CD14-positive monocyte (primary cell): ENCODE results near the gene CCDC170. TPM values are rescaled to one million over a fixed set of nuclear protein-coding genes. Genes with fewer than 3 reads are reported as not detected.

Experiments
- DNase-seq, 3 donors: peaks; one replicate each; pipeline ENCODE4 v3.0.0-alpha.2; 2011 to 2022
- H2AFZ ChIP-seq: 2 replicates; pipeline ENCODE4 v1.6.0; 2012; ENCODE audit warnings: mild to moderate bottlenecking, low read depth, low read length, inconsistent platforms; ENCODE audit not compliant: insufficient read depth, poor library complexity, severe bottlenecking
- H3K27ac ChIP-seq, 2 donors: 1 replicate in 1 of 2; 2 replicates in 1 of 2; pipeline ENCODE4 v1.5.1; 2012 to 2013; ENCODE audit warnings: low read length in 2 of 2, control low read depth in 1 of 2, inconsistent platforms in 1 of 2, low read depth in 1 of 2, mild to moderate bottlenecking in 1 of 2
- H3K27me3 ChIP-seq, 2 donors: one replicate each; pipeline versions ENCODE4 v1.6.0 to v1.6.1; 2011 to 2013; ENCODE audit warnings: low read length in 2 of 2; ENCODE audit not compliant: control insufficient read depth in 2 of 2, insufficient read depth in 2 of 2
- H3K36me3 ChIP-seq, 2 donors: replicated peaks in 1 of 2; 1 replicate in 1 of 2; 2 replicates in 1 of 2; pipeline versions ENCODE4 v1.5.1 to v1.6.1; 2012 to 2013; ENCODE audit warnings: low read length in 2 of 2, control low read depth in 1 of 2, inconsistent platforms in 1 of 2, mild to moderate bottlenecking in 1 of 2; ENCODE audit not compliant: insufficient read depth in 2 of 2, control insufficient read depth in 1 of 2
- H3K4me1 ChIP-seq, 2 donors: 1 replicate in 1 of 2; 2 replicates in 1 of 2; pipeline versions ENCODE4 v1.5.1 to v1.6.1; 2012 to 2013; ENCODE audit warnings: low read length in 2 of 2, control low read depth in 1 of 2, inconsistent platforms in 1 of 2, mild to moderate bottlenecking in 1 of 2, moderate library complexity in 1 of 2; ENCODE audit not compliant: insufficient read depth in 2 of 2, control insufficient read depth in 1 of 2
- H3K4me2 ChIP-seq: replicated peaks from 2 replicates; pipeline ENCODE3; 2012; ENCODE audit warnings: low read length, moderate library complexity, mild to moderate bottlenecking; ENCODE audit not compliant: poor library complexity, severe bottlenecking; ENCODE audit errors: extremely low read depth
- H3K4me3 ChIP-seq, 3 experiments: fragments of 200-600 bp in 1 of 3; sonication (generic) in 1 of 3; replicated peaks in 1 of 3; 1 replicate in 2 of 3; 2 replicates in 1 of 3; pipeline ENCODE4 v1.5.1; 2011 to 2013; ENCODE audit warnings: low read length in 3 of 3, mild to moderate bottlenecking in 3 of 3, control low read depth in 2 of 3, low read depth in 2 of 3, inconsistent platforms in 1 of 3, moderate library complexity in 1 of 3
- H3K79me2 ChIP-seq: 2 replicates; pipeline ENCODE4 v1.6.0; 2012; ENCODE audit warnings: mild to moderate bottlenecking, control low read depth, inconsistent platforms, low read length, moderate library complexity; ENCODE audit not compliant: insufficient read depth
- H3K9ac ChIP-seq: 2 replicates; pipeline ENCODE4 v1.6.0; 2017; ENCODE audit warnings: low read length, mild to moderate bottlenecking; ENCODE audit not compliant: insufficient read depth, poor library complexity, severe bottlenecking
- H3K9me3 ChIP-seq, 2 donors: replicated peaks in 1 of 2; 1 replicate in 1 of 2; 2 replicates in 1 of 2; pipeline versions ENCODE4 v1.5.1 to v1.6.1; 2012 to 2013; ENCODE audit warnings: low read length in 2 of 2, control low read depth in 1 of 2; ENCODE audit not compliant: control insufficient read depth in 1 of 2, insufficient read depth in 1 of 2
- H4K20me1 ChIP-seq: 2 replicates; pipeline ENCODE4 v1.6.0; 2012; ENCODE audit warnings: mild to moderate bottlenecking, low read length, control low read depth, moderate library complexity; ENCODE audit not compliant: insufficient read depth
- H3K27ac Mint-ChIP-seq, 7 donors: one replicate each; pipeline ENCODE4 v1.8.0; 2020; ENCODE audit warnings: mild to moderate bottlenecking in 7 of 7, mixed read lengths in 7 of 7, moderate library complexity in 6 of 7, inconsistent platforms in 2 of 7
- H3K27me3 Mint-ChIP-seq, 3 donors: one replicate each; pipeline ENCODE4 v1.8.0; 2021 to 2022; ENCODE audit warnings: low read depth in 3 of 3, mild to moderate bottlenecking in 3 of 3, mixed read lengths in 3 of 3, moderate library complexity in 3 of 3, inconsistent platforms in 1 of 3
- H3K36me3 Mint-ChIP-seq, 2 donors: one replicate each; pipeline ENCODE4 v1.8.0; 2020; ENCODE audit warnings: mixed read lengths in 2 of 2, inconsistent platforms in 1 of 2, mild to moderate bottlenecking in 1 of 2
- H3K4me1 Mint-ChIP-seq: one replicate; pipeline ENCODE4 v1.8.0; 2020; ENCODE audit warnings: mild to moderate bottlenecking, mixed read lengths
- H3K4me3 Mint-ChIP-seq, 2 donors: one replicate each; pipeline ENCODE4 v1.8.0; 2020; ENCODE audit warnings: mild to moderate bottlenecking in 2 of 2, mixed read lengths in 2 of 2, moderate library complexity in 1 of 2
- H3K9me3 Mint-ChIP-seq, 7 donors: one replicate each; pipeline ENCODE4 v1.8.0; 2020 to 2022; ENCODE audit warnings: mixed read lengths in 7 of 7, mild to moderate bottlenecking in 6 of 7, moderate library complexity in 6 of 7, inconsistent platforms in 2 of 7
- WGBS: methylation state at CpG from one replicate; pipeline ENCODE4 v1.1.5; 2013; ENCODE audit warnings: missing lambda C conversion rate; ENCODE audit not compliant: insufficient coverage; 5-methylcytosine and 5-hydroxymethylcytosine counted together
- intact Hi-C, 2 donors: fragments of 100-400 bp; cut with micrococcal nuclease; formaldehyde crosslinking; loops; one replicate each; pipeline versions ENCODE4 v1.15.0 to v1.15.1; 2023
- polyA plus RNA-seq, 3 donors: library from polyadenylated mRNA; depleted of rRNA in 1 of 3; unstranded in 2 of 3; stranded (reverse) in 1 of 3; fragments of 300-500 nt in 2 of 3; fragments of >200 nt in 1 of 3; fragmentation: Illumina TruSeq in 2 of 3; gene quantifications; 1 replicate in 2 of 3; 2 replicates in 1 of 3; pipeline ENCODE4 v1.2.3, GENCODE V29; 2012 to 2021
- TF ChIP-seq, protein P1 (sequence below): fragments of 200-600 bp; IDR thresholded peaks from one replicate; pipeline ENCODE4 v1.8.0; 2022; ENCODE audit warnings: antibody characterized with exemption, mild to moderate bottlenecking

Gene CCDC170
- polyA plus RNA-seq, 3 donors: 4.2 to 7.0 (median 6.3) TPM

DNA sequence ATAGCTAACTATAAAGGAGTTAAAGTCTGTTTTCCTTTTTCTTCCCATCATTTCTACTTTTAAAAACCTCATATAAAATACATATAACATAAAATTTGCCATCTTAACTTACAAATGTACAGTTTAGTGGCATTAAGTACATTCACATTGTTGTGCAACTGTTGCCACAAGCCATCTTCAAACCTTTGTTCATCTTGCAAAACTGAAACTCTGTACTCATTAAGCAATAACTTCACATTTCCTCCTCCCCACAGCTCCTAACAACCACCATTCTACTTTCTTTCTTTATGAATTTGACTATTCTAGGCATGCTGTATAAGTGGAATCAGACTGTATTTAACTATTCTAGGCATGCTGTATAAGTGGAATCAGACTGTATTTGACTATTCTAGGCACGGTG, 4.5 kb downstream of the CCDC170 start:
- Histone ChIP-seq H3K4me2 (peak overlapping the region; percentile 65), H3K27me3 (no peaks in the 10 kb centered on the region), H3K4me3 (peak overlapping the region in 1 of 3 experiments; percentile 53), H3K27ac (peak overlapping the region; percentile 85 to 92), H3K4me1 (peaks cover 71 to 91% of the 10 kb centered on the region in 2 donors), H4K20me1 (no peaks in the 10 kb centered on the region), H3K36me3 (no peaks in the 10 kb centered on the region), H3K9me3 (no peaks in the 10 kb centered on the region), H3K9ac (peak overlapping the region; percentile 42), H3K79me2 (peaks cover 16% of the 10 kb centered on the region), H2AFZ (no peak overlapping the region)
- H3K27ac Mint-ChIP-seq: peak overlapping the region; percentile 88 to 96 (median 94)
- intact Hi-C loops: no loop called here
- peaks cover 0 to 3% (median 0%) of the 10 kb centered on the region in 7 donors for H3K9me3 Mint-ChIP-seq
- H3K36me3 Mint-ChIP-seq: no peaks in the 10 kb centered on the region
- TF ChIP-seq, protein P1, sequence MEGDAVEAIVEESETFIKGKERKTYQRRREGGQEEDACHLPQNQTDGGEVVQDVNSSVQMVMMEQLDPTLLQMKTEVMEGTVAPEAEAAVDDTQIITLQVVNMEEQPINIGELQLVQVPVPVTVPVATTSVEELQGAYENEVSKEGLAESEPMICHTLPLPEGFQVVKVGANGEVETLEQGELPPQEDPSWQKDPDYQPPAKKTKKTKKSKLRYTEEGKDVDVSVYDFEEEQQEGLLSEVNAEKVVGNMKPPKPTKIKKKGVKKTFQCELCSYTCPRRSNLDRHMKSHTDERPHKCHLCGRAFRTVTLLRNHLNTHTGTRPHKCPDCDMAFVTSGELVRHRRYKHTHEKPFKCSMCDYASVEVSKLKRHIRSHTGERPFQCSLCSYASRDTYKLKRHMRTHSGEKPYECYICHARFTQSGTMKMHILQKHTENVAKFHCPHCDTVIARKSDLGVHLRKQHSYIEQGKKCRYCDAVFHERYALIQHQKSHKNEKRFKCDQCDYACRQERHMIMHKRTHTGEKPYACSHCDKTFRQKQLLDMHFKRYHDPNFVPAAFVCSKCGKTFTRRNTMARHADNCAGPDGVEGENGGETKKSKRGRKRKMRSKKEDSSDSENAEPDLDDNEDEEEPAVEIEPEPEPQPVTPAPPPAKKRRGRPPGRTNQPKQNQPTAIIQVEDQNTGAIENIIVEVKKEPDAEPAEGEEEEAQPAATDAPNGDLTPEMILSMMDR: no peak
- peak; percentile 71 to 90 (median 83) for DNase-seq
- peaks cover 0 to 4% (median 3%) of the 10 kb centered on the region in 3 donors for H3K27me3 Mint-ChIP-seq
- WGBS: no CpG with 5 or more reads among the region's 1 CpG
- H3K4me3 Mint-ChIP-seq: peak overlapping the region; percentile 34 to 48
- peaks cover 77% of the 10 kb centered on the region for H3K4me1 Mint-ChIP-seq

DNA sequence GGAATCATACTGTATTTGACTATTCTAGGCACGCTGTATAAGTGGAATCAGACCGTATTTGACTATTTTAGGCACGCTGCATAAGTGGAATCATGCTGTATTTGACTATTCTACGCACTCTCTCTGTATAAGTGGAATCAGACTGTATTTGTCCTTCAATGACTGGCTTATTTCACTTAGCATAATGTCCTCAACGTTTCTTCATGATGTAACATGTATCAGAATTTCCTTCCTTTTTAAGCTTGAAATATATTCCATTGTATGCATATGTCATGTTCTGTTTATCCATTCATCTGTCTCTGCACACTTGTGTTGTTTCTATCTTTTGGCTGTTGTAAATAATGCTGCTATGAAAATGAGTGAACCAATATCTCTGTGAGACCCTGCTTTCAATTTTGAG, 5.7 kb downstream of the CCDC170 start:
- Histone ChIP-seq H3K27me3 (no peaks in the 10 kb centered on the region), H3K36me3 (no peaks in the 10 kb centered on the region), H3K4me1 (peaks cover 72 to 93% of the 10 kb centered on the region in 2 donors), H3K9me3 (no peaks in the 10 kb centered on the region), H3K27ac (peak overlapping the region in 1 of 2 donors; percentile 65), H2AFZ (no peak overlapping the region), H3K4me2 (peak overlapping the region; percentile 53), H3K79me2 (peaks cover 16% of the 10 kb centered on the region), H3K9ac (no peak overlapping the region), H4K20me1 (no peaks in the 10 kb centered on the region), H3K4me3 (peak overlapping the region; percentile 12 to 53 (median 30))
- Mint-ChIP-seq H3K27ac (peak overlapping the region; percentile 82 to 93 (median 91)), H3K27me3 (peaks cover 1 to 3% (median 2%) of the 10 kb centered on the region in 3 donors), H3K9me3 (peaks cover 0 to 3% (median 0%) of the 10 kb centered on the region in 7 donors), H3K4me1 (peaks cover 76% of the 10 kb centered on the region), H3K36me3 (peaks cover 0 to 1% of the 10 kb centered on the region in 2 donors), H3K4me3 (peak overlapping the region in 1 of 2 donors; percentile 53)
- intact Hi-C loops: no loop called here
- TF ChIP-seq, protein P1: no peak
- DNase-seq: peak in 1 of 3 donors; percentile 42
- no CpG with 5 or more reads among the region's 5 CpGs for WGBS
